ENCODE data around the gene CCDC117.
"Not testable (repeated sequence)": the region's sequence is repeated elsewhere in the genome, so short reads cannot be mapped to it uniquely, and the experiment has no call there.

Gene CCDC117

DNA sequence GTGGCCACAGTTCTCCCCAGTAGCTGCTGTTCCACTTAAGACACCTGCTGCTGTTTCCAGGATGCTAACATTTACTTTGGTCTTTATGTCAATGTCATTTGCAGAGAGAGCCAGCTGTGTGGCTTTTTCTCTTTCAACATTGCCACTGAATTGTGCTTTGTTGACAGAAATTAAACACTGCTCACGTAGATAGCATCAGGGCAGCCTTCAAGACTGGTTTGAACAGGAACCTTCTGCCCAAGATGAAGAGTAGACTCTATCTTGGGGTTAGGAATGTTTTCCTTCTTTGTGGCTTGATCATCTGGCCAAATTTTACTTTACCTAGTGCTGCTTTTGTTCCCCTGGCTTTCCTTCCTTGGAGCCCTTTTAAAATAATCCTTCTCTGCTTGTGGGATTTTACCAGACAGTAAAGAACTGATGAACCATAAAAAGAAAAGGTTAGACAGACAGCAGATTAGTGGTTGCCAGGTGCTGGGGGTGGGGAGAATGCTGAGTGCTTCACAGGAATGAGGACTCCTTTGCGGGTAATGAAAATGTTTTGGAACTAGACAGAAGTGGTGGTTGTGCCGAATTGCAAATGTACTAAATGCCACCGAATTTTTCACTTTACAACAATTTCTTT is 50.5 kb downstream of the CCDC117 start:
- no peak overlapping the region for H3K9ac ChIP-seq (ENCODE audit: low read depth, low read length)
- H3K9me3 ChIP-seq (ENCODE audit: control insufficient read depth, insufficient read depth, low read length), result no peaks in the 10 kb centered on the region
- 0 out of 2 replicates have a peak, but pooled peaks cover 7% of the 10 kb centered on the region for H3K4me1 ChIP-seq (ENCODE audit: insufficient read depth, low read length)
- H3K36me3 ChIP-seq (ENCODE audit: insufficient read depth, low read length), result no peaks in the 10 kb centered on the region

DNA sequence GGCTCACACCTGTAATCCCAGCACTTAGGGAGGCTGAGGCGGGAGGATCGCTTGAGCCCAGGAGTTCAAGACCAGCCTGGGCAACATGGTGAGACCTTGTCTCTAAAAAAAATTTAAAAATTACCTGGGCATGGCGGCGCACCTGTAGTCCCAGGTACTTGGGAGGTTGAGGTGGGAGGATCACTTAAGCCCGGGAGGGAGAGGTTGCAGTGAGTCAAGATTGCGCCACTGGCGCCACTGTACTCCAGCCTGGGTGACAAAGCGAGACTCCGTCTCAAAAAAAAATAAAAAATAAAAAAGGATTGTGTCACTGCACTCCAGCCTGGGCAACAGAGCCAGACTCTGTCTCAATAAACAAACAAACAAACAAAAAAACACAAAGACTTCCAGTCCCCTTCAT is 52.0 kb downstream of the CCDC117 start:
- not testable (repeated sequence) for H3K9me3 ChIP-seq (ENCODE audit: control insufficient read depth, insufficient read depth, low read length); H3K9ac ChIP-seq (ENCODE audit: low read depth, low read length); H3K4me1 ChIP-seq (ENCODE audit: insufficient read depth, low read length); H3K36me3 ChIP-seq (ENCODE audit: insufficient read depth, low read length)

DNA sequence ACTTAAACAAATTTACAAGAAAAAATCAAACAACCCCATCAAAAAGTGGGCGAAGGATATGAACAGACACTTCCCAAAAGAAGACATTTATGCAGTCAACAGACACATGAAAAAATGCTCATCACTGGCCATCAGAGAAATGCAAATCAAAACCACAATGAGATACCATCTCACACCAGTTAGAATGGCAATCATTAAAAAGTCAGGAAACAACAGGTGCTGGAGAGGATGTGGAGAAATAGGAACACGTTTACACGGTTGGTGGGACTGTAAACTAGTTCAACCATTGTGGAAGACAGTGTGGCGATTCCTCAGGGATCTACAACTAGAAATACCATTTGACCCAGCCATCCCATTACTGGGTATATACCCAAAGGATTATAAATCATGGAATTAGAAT is 53.9 kb downstream of the CCDC117 start:
- H3K36me3 ChIP-seq (ENCODE audit: insufficient read depth, low read length); H3K4me1 ChIP-seq (ENCODE audit: insufficient read depth, low read length); H3K9me3 ChIP-seq (ENCODE audit: control insufficient read depth, insufficient read depth, low read length); H3K9ac ChIP-seq (ENCODE audit: low read depth, low read length): not testable (repeated sequence)

DNA sequence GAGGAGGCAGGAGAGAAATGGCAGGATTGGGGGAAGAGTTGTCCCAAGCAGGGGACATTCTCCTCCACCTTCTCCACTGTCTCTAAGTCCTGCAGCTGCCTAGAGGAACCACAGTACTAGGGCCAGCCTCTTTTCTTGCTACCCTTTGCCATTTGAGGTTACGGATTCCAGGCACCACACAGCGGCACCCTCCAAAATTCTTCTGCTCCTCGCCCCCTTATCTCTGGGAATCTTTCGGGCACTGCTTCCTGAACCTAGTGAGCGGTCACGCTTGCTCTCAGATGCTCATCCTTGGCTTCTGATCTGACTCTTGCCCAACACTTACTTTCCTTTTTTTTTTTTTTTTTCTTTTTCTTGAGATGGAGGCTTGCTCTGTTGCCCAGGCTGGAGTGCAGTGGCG is 54.4 kb downstream of the CCDC117 start:
- Histone ChIP-seq H3K4me1 (ENCODE audit: insufficient read depth, low read length) (no peaks in the 10 kb centered on the region), H3K9ac (ENCODE audit: low read depth, low read length) (no peak overlapping the region), H3K36me3 (ENCODE audit: insufficient read depth, low read length) (no peaks in the 10 kb centered on the region), H3K9me3 (ENCODE audit: control insufficient read depth, insufficient read depth, low read length) (no peaks in the 10 kb centered on the region)

DNA sequence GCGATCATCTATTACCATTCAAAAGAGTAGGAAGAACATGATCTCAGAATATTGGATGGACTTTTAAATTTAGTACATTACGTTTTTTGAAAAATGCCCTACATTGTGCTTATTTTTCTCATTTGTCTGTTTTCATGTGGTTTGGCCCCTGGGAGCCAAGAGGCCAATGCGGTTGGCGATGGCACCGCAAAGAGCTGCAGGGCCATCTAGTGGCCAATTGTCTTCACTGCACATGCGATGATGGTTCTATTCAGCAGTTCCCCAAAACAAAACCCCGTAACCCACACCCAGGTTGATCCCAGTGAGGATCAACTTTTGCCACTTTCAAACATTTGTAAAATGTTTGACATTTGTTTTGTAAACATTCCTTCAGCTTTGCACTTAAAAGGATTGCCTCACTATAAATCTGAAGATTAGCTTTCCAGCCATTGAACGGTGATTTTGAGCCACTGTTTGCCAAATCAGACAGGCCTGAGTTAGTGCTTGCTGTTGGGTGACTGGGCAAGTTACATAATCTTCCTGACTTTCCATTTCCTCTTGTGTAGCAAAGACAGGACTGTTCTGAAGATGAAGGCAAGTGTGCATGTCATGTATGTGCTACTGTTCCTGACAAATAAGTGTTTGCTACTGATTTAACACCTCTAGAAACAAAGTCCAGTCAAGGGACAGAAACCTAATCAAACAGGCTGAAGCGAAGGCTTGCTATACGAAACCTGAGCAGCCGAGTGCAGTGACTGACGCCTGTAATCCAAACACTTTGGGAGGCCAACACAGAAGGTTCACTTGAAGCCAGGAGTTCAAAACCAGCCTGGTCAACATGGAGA is 57.1 kb downstream of the CCDC117 start:
- no peaks in the 10 kb centered on the region for H3K9me3 ChIP-seq (ENCODE audit: control insufficient read depth, insufficient read depth, low read length)
- H3K36me3 ChIP-seq (ENCODE audit: insufficient read depth, low read length), result no peaks in the 10 kb centered on the region
- H3K9ac ChIP-seq (ENCODE audit: low read depth, low read length), result no peak overlapping the region
- no peaks in the 10 kb centered on the region for H3K4me1 ChIP-seq (ENCODE audit: insufficient read depth, low read length)

DNA sequence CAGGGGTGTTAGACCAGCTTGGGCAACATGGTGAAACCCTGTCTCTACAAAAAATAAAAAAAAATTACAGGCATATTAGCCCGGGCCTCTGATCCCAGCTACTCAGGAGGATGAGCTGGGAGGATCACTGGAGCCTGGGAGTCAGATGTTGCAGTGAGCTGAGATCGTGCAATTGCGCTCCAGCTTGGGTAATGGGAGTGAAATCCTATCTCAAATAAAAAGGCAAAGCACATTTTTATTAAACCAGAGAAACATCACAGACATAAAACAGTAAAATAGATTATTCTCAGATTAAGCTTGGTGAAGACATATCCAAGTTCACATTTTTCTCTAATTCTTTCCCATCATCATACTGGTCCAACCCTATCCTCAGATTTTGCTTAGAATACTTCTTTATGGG is 57.9 kb downstream of the CCDC117 start:
- Histone ChIP-seq H3K9ac (ENCODE audit: low read depth, low read length) (no peak overlapping the region), H3K4me1 (ENCODE audit: insufficient read depth, low read length) (no peaks in the 10 kb centered on the region), H3K36me3 (ENCODE audit: insufficient read depth, low read length) (no peaks in the 10 kb centered on the region), H3K9me3 (ENCODE audit: control insufficient read depth, insufficient read depth, low read length) (no peaks in the 10 kb centered on the region)

DNA sequence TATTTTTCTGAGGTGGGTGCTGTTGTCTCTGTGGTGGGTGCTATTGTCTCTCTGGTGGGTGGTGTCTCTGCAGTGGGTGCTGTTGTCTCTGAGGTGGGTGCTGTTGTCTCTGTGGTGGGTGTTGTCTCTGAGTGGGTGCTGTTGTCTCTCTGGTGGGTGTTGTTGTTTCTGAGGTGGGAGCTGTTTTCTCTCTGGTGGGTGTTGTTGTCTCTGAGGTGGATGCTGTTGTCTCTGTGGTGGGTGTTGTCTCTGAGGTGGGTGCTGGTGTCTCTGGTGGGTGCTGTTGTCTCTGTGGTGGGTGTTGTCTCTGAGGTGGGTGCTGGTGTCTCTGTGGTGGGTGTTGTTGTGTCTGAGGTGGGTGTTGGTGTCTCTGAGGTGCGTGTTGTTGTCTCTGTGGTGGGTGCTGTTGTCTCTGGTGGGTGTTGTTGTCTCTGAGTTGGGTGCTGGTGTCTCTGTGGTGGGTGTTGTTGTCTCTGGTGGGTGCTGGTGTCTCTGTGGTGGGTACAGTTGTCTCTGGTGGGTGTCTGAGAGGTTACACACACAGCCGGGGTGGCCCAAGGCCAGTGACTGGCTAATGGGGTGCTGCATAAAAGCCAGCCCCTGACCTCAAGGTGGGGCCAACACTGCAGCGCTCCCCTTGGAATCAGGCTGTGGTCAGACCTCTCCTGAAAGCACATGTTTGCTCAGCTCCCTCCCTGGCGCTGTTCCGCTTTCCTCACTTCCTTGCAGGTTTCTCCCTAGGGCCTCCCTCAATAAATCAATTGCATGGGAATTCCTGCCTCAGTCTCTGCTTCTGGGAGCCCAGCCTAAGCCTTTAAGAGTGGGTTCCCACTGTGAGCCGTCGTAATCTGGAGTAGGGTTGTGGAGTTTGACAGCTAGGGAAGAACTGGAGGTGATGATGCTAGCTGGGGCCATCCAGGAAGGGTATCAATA is 58.9 kb downstream of the CCDC117 start:
- Histone ChIP-seq H3K36me3 (ENCODE audit: insufficient read depth, low read length) (no peaks in the 10 kb centered on the region), H3K9ac (ENCODE audit: low read depth, low read length) (no peak overlapping the region), H3K4me1 (ENCODE audit: insufficient read depth, low read length) (no peaks in the 10 kb centered on the region), H3K9me3 (ENCODE audit: control insufficient read depth, insufficient read depth, low read length) (no peaks in the 10 kb centered on the region)

DNA sequence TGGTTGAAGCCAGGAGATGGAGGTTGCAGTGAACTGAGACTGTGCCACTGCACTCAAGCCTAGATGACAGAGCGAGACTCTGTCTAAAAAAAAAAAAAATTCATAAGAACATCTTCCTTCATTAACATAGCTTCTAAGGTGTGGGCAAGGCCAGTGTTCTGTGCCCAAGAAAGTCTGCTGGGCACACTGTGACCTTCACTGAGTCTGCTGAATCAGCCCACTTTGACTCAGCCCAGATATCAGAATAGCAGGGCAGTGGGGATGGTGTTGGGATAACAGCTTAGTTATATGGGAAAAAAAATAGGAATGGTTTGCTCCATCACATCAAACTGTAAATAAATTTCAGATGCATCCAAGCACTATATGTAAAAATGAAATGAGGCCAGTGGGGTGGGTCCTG is 60.2 kb downstream of the CCDC117 start:
- H3K4me1 ChIP-seq (ENCODE audit: insufficient read depth, low read length), result no peaks in the 10 kb centered on the region
- no peaks in the 10 kb centered on the region for H3K9me3 ChIP-seq (ENCODE audit: control insufficient read depth, insufficient read depth, low read length)
- H3K36me3 ChIP-seq (ENCODE audit: insufficient read depth, low read length), result no peaks in the 10 kb centered on the region

DNA sequence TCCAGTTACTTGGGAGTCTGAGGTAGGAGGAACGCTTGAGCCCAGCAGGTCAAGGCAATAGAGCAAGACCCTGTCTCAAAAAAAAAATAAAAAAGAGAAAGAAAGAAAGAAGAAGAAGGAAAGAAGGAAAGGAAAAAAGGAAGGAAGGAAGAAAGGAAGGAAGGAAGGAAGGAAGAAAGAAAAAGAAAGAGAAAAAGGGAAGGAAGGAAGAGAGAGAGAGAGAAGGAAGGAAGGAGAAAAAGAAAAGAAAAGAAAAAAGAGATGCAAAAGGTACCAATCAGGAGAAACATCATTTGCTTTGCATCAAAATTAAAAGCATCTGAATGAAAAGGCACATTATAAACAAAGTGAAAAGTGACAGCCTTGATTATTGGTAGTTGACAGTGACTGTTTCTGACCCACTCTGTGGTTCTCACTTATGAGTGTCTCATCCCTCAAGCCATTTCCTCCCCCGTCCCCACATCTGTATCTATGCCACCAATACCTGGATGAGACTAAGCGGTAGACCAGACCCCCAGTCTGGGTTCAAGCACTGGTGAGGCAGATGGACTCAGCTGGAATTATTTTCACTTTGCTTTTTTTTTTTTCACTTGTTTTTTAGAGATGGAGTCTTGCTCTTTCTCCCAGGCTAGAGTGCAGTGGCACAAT is 60.9 kb downstream of the CCDC117 start:
- H3K9ac ChIP-seq (ENCODE audit: low read depth, low read length), result no peak overlapping the region
- H3K4me1 ChIP-seq (ENCODE audit: insufficient read depth, low read length), result no peaks in the 10 kb centered on the region
- no peaks in the 10 kb centered on the region for H3K36me3 ChIP-seq (ENCODE audit: insufficient read depth, low read length)
- H3K9me3 ChIP-seq (ENCODE audit: control insufficient read depth, insufficient read depth, low read length), result no peaks in the 10 kb centered on the region

More for the DNA sequence above, 60.2 kb downstream of the CCDC117 start:
- no peak overlapping the region for H3K9ac ChIP-seq (ENCODE audit: low read depth, low read length)

DNA sequence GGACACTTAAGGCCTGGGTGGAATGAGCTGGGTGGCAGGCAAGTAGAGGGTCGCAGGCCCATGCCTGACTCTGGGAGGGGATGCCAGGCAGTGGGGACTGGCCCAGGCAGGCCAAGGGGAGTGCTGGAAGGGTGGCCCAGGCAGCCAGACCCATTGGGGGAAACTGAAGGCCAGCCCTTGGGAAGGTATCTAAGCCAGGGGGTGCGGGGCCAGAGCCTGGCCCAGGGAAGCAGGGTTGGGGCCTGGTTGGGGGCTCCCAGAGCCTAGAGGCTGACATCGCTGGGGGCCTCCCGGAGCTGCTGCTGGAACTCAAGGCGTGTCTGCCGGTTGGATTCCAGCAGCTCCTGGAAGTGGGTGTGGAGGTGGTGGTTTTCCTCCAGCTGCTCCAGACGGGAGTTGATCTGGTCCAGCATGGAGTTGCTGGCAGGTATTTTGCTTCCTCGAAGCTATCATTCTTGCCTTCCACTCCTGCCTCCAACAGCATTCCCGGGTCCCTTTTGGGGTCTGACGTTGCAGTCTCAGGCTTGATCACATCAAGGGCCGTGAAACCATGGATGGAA is 63.2 kb downstream of the CCDC117 start:
- H3K9ac ChIP-seq (ENCODE audit: low read depth, low read length), result no peak overlapping the region
- H3K9me3 ChIP-seq (ENCODE audit: control insufficient read depth, insufficient read depth, low read length), result no peaks in the 10 kb centered on the region
- H3K36me3 ChIP-seq (ENCODE audit: insufficient read depth, low read length), result no peaks in the 10 kb centered on the region
- H3K4me1 ChIP-seq (ENCODE audit: insufficient read depth, low read length), result no peaks in the 10 kb centered on the region

DNA sequence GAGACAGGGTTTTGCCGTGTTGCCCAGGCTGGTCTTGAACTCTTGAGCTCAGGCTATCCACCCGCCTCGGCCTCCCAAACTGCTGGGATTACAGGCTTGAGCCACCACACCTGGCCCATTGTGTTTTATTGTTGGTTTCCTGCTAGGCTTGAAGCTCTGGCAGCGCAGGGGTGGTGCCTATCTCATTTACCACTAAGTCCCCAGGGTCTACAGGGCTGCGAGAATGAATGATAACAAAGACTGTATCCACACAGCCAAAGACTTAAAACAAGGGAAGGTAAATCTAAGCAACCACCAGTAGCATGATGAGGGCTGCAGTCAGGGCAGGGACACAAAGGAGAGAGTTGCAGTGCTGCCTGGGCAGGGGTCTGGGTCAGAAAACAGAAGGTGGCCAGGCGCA is 65.1 kb downstream of the CCDC117 start:
- H3K36me3 ChIP-seq (ENCODE audit: insufficient read depth, low read length), result no peaks in the 10 kb centered on the region
- H3K9ac ChIP-seq (ENCODE audit: low read depth, low read length), result no peak overlapping the region
- H3K4me1 ChIP-seq (ENCODE audit: insufficient read depth, low read length), result no peaks in the 10 kb centered on the region
- no peaks in the 10 kb centered on the region for H3K9me3 ChIP-seq (ENCODE audit: control insufficient read depth, insufficient read depth, low read length)
